Measurements from ENCODE around the gene TOMM70. TPM values are rescaled to one million over a fixed set of nuclear protein-coding genes. Genes with fewer than 3 reads are reported as not detected.

The TOMM70 gene
- polyA plus RNA-seq, 1 donor (not counting 4 experiments of a cell fraction or from before 2014, with no cell fraction given): 40.8 TPM

- no peaks in the 10 kb centered on the region for H3K4me1 ChIP-seq (ENCODE audit: control insufficient read depth, extremely low read depth, insufficient read depth, low read length)
- H4K20me1 ChIP-seq (ENCODE audit: control insufficient read depth, extremely low read depth, insufficient read depth, low read length): no peaks in the 10 kb centered on the region
- TF ChIP-seq EZH2 (IDR thresholded peaks at IDR 0.05; ENCODE audit: low read length) (no peak), CTCF (optimal IDR thresholded peaks at IDR 0.05 in 1 of 3, IDR thresholded peaks at IDR 0.05 in 1 of 3, conservative IDR thresholded peaks at IDR 0.05 in 1 of 3; ENCODE audit: extremely low read depth in 1 of 3, insufficient read depth in 2 of 3, low read length in 3 of 3) (no peak)
- no peaks in the 10 kb centered on the region for H3K27me3 ChIP-seq (ENCODE audit: control insufficient read depth, extremely low read depth, insufficient read depth, low read length)
- H2AFZ ChIP-seq (ENCODE audit: control insufficient read depth, low read length): no peak overlapping the region
- H3K9me1 ChIP-seq (ENCODE audit: control insufficient read depth, extremely low read depth, insufficient read depth, low read length): no peaks in the 10 kb centered on the region
- no peak overlapping the region for H3K9ac ChIP-seq (ENCODE audit: control insufficient read depth, extremely low read depth, insufficient read depth, low read length)
- DNase-seq (ENCODE audit: low read depth, low spot score): no peak
- no peak for FAIRE-seq
- H3K9me3 ChIP-seq (ENCODE audit: control insufficient read depth, low read depth, low read length): no peaks in the 10 kb centered on the region
- no peaks in the 10 kb centered on the region for H3K36me3 ChIP-seq (ENCODE audit: control insufficient read depth in 2 of 2, extremely low read depth in 1 of 2, insufficient read depth in 2 of 2, low read length in 2 of 2)
- no peak overlapping the region for H3K4me3 ChIP-seq (ENCODE audit: control insufficient read depth in 2 of 3, extremely low read depth in 1 of 3, insufficient read depth in 2 of 3, low read depth in 1 of 3, low read length in 3 of 3)
- H3K27ac ChIP-seq (ENCODE audit: control insufficient read depth, insufficient read depth, low read length): no peak overlapping the region
- no peaks in the 10 kb centered on the region for H3K79me2 ChIP-seq (ENCODE audit: control insufficient read depth, insufficient read depth, low read length)
- dilution Hi-C loops (cut with MboI; ENCODE audit: extremely low pct_ligation_motif_present, low sequenced_read_pairs): no loop called here
- no peak overlapping the region for H3K4me2 ChIP-seq (ENCODE audit: control insufficient read depth, extremely low read depth, insufficient read depth, low read depth, low read length)
These were observed 83.0 kb downstream of the TOMM70 start for GRCh38 chr3:100317912-100318311.

- Histone ChIP-seq H3K27ac (ENCODE audit: control insufficient read depth, insufficient read depth, low read length) (peak overlapping the region; percentile 20), H3K27me3 (ENCODE audit: control insufficient read depth, extremely low read depth, insufficient read depth, low read length) (no peaks in the 10 kb centered on the region), H3K4me2 (ENCODE audit: control insufficient read depth, extremely low read depth, insufficient read depth, low read depth, low read length) (no peak overlapping the region), H3K9me3 (ENCODE audit: control insufficient read depth, low read depth, low read length) (no peaks in the 10 kb centered on the region), H3K4me3 (ENCODE audit: control insufficient read depth in 2 of 3, extremely low read depth in 1 of 3, insufficient read depth in 2 of 3, low read depth in 1 of 3, low read length in 3 of 3) (no peak overlapping the region), H3K4me1 (ENCODE audit: control insufficient read depth, extremely low read depth, insufficient read depth, low read length) (no peaks in the 10 kb centered on the region), H3K79me2 (ENCODE audit: control insufficient read depth, insufficient read depth, low read length) (no peaks in the 10 kb centered on the region), H3K9ac (ENCODE audit: control insufficient read depth, extremely low read depth, insufficient read depth, low read length) (no peak overlapping the region), H3K36me3 (ENCODE audit: control insufficient read depth in 2 of 2, extremely low read depth in 1 of 2, insufficient read depth in 2 of 2, low read length in 2 of 2) (no peaks in the 10 kb centered on the region), H3K9me1 (ENCODE audit: control insufficient read depth, extremely low read depth, insufficient read depth, low read length) (no peaks in the 10 kb centered on the region), H2AFZ (ENCODE audit: control insufficient read depth, low read length) (no peak overlapping the region), H4K20me1 (ENCODE audit: control insufficient read depth, extremely low read depth, insufficient read depth, low read length) (no peaks in the 10 kb centered on the region)
- dilution Hi-C loops (cut with MboI; ENCODE audit: extremely low pct_ligation_motif_present, low sequenced_read_pairs): no loop called here
- peak; percentile 13 for FAIRE-seq
- TF ChIP-seq EZH2 (IDR thresholded peaks at IDR 0.05; ENCODE audit: low read length) (no peak), CTCF (optimal IDR thresholded peaks at IDR 0.05 in 1 of 3, IDR thresholded peaks at IDR 0.05 in 1 of 3, conservative IDR thresholded peaks at IDR 0.05 in 1 of 3; ENCODE audit: extremely low read depth in 1 of 3, insufficient read depth in 2 of 3, low read length in 3 of 3) (peak in 2 of 3 experiments; percentile 44 to 64)
- DNase-seq (ENCODE audit: low read depth, low spot score): peak; percentile 13
These were observed 84.2 kb downstream of the TOMM70 start for GRCh38 chr3:100316641-100317069.

Other genes with a start within 250 kb of the TOMM70 start
- 23.3 to 42.4 TPM (median 35.3 TPM) in 3 replicates for gene TBC1D23, start 140.1 kb downstream of the TOMM70 start, polyA plus RNA-seq
- gene NIT2, start 66.3 kb downstream of the TOMM70 start, polyA plus RNA-seq: 79.1 to 118 TPM (median 98.6 TPM) in 3 replicates
- gene LNP1, start 450 bp upstream of the TOMM70 start, polyA plus RNA-seq: 0.19 to 0.95 TPM (median 0.64 TPM) in 3 replicates
- gene TMEM45A, start 91.5 kb upstream of the TOMM70 start, polyA plus RNA-seq: 29.7 to 61.1 TPM (median 57.2 TPM) in 3 replicates
- 0.03 to 0.06 TPM (median 0.03 TPM) in 3 replicates for gene ADGRG7, start 208.5 kb upstream of the TOMM70 start, polyA plus RNA-seq